Peyer's patch (tissue), 4 donors: ENCODE results near the gene ANKS1A. TPM values are rescaled to one million over a fixed set of nuclear protein-coding genes. Genes with fewer than 3 reads are reported as not detected.
"Not testable (repeated sequence)": the region's sequence is repeated elsewhere in the genome, so short reads cannot be mapped to it uniquely, and the experiment has no call there.

Source experiments
- DNase-seq, 3 donors: peaks; one replicate each; pipeline ENCODE4 v3.0.0-alpha.2; 2017 to 2019
- H3K27ac ChIP-seq, 4 donors: fragments of 200-600 bp; sonication (generic); one replicate each; pipeline ENCODE4 v1.5.1; 2016 to 2019
- H3K27me3 ChIP-seq, 2 donors: fragments of 200-600 bp; sonication (generic); one replicate each; pipeline ENCODE4 v1.5.1; 2019
- H3K36me3 ChIP-seq, 3 donors: fragments of 200-600 bp; sonication (generic); one replicate each; pipeline ENCODE4 v1.5.1; 2016 to 2019
- H3K4me1 ChIP-seq, 4 donors: fragments of 200-600 bp; sonication (generic); one replicate each; pipeline ENCODE4 v1.5.1; 2016 to 2019
- H3K4me3 ChIP-seq, 4 donors: fragments of 200-600 bp; sonication (generic); 1 replicate in 3 of 4; 2 replicates in 1 of 4; pipeline ENCODE4 v1.5.1; 2016 to 2019; ENCODE audit warnings: mild to moderate bottlenecking in 1 of 4
- H3K9me3 ChIP-seq, 4 donors: fragments of 200-600 bp; sonication (generic); one replicate each; pipeline ENCODE4 v1.5.1; 2016 to 2019; ENCODE audit warnings: mild to moderate bottlenecking in 1 of 4
- POLR2A ChIP-seq, 2 donors: fragments of 450-650 bp; IDR thresholded peaks; one replicate each; pipeline ENCODE4 v1.5.1; 2017; ENCODE audit warnings: antibody characterized with exemption in 2 of 2, mild to moderate bottlenecking in 2 of 2, moderate library complexity in 2 of 2
- total RNA-seq, 4 donors: library from RNA; depleted of rRNA; stranded (reverse); fragments of >200 nt; gene quantifications; one replicate each; pipeline ENCODE4 v1.1.0, GENCODE V29; 2016
- TF ChIP-seq, protein P1 (sequence below), 6 experiments: fragments of 450-650 bp in 4 of 6; fragments of 200-600 bp in 2 of 6; sonication (generic) in 1 of 6; IDR thresholded peaks; one replicate each; pipeline ENCODE4 v1.5.1; 2017 to 2019; ENCODE audit warnings: antibody characterized with exemption in 6 of 6, mild to moderate bottlenecking in 3 of 6, moderate library complexity in 1 of 6

The ANKS1A gene
- total RNA-seq, result 10 to 100 TPM; 24.3 to 42.1 (median 31.9) TPM

- peak within 1 kb of the TSS; percentile 83 to 98 (median 88) for H3K4me3 ChIP-seq
- no peaks in the 10 kb centered on the region for H3K36me3 ChIP-seq
- TF ChIP-seq, protein P1, sequence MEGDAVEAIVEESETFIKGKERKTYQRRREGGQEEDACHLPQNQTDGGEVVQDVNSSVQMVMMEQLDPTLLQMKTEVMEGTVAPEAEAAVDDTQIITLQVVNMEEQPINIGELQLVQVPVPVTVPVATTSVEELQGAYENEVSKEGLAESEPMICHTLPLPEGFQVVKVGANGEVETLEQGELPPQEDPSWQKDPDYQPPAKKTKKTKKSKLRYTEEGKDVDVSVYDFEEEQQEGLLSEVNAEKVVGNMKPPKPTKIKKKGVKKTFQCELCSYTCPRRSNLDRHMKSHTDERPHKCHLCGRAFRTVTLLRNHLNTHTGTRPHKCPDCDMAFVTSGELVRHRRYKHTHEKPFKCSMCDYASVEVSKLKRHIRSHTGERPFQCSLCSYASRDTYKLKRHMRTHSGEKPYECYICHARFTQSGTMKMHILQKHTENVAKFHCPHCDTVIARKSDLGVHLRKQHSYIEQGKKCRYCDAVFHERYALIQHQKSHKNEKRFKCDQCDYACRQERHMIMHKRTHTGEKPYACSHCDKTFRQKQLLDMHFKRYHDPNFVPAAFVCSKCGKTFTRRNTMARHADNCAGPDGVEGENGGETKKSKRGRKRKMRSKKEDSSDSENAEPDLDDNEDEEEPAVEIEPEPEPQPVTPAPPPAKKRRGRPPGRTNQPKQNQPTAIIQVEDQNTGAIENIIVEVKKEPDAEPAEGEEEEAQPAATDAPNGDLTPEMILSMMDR (IDR thresholded peaks at IDR 0.05), result no peak
- TF ChIP-seq POLR2A (IDR thresholded peaks at IDR 0.05), result peak; percentile 85 to 96
- peaks cover 0 to 31% (median 8%) of the 10 kb centered on the region in 4 donors for H3K4me1 ChIP-seq
- H3K9me3 ChIP-seq, result no peaks in the 10 kb centered on the region
- peak; percentile 88 to 95 (median 95) for DNase-seq
- no peaks in the 10 kb centered on the region for H3K27me3 ChIP-seq
- peak within 1 kb of the TSS; percentile 87 to 92 (median 92) for H3K27ac ChIP-seq
Observed at GRCh38 chr6:34888874-34889555, at the start of gene ANKS1A. Gene ANKS1A (plus strand): TSS chr6:34889255. CDS start chr6:34889403, 148 bp downstream.

- TF ChIP-seq, protein P1 (IDR thresholded peaks at IDR 0.05), result no peak
- no peak for TF ChIP-seq POLR2A (IDR thresholded peaks at IDR 0.05)
- no peak for DNase-seq
- Histone ChIP-seq H3K9me3 (no peaks in the 10 kb centered on the region), H3K4me3 (no peak overlapping the region), H3K27ac (no peak overlapping the region), H3K27me3 (no peaks in the 10 kb centered on the region), H3K4me1 (no peaks in the 10 kb centered on the region), H3K36me3 (peaks cover 0 to 25% (median 0%) of the 10 kb centered on the region in 3 donors)
Observed at GRCh38 chr6:34839666-34840352, 49.2 kb upstream of the ANKS1A start.

- DNase-seq, result not testable (repeated sequence)
Observed at GRCh38 chr6:34849066-34849465, 40.0 kb upstream of the ANKS1A start.

DNA sequence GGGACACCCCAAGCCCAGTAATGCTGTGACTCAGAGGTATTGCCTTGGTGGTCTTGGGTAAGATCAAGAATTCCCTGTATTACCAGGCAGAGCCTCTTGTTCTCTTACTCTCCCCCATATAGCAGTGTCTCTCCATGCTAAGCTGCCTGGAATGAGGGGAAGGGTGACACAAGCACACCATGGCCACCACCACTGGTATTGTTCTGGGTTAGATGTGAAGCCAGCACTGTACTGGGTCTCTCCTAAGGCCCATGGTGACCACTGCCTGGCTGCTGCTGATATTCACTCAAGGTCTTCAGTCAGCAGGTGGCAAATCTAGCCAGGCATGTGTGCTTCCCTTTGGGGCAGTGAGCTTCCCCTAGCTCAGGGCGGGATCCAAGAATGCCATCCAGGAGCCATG, 37.7 kb upstream of the ANKS1A start:
- TF ChIP-seq, protein P1 (IDR thresholded peaks at IDR 0.05), result no peak
- TF ChIP-seq POLR2A (IDR thresholded peaks at IDR 0.05), result no peak
- Histone ChIP-seq H3K27ac (no peak overlapping the region), H3K36me3 (peaks cover 0 to 26% (median 0%) of the 10 kb centered on the region in 3 donors), H3K4me1 (no peaks in the 10 kb centered on the region), H3K9me3 (no peaks in the 10 kb centered on the region), H3K4me3 (no peak overlapping the region), H3K27me3 (no peaks in the 10 kb centered on the region)
- DNase-seq, result no peak

More at GRCh38 chr6:34849066-34849465, 40.0 kb upstream of the ANKS1A start:
- H3K27me3 ChIP-seq, H3K9me3 ChIP-seq, H3K27ac ChIP-seq, H3K4me3 ChIP-seq, H3K4me1 ChIP-seq: not testable (repeated sequence)
- peaks cover 0 to 17% (median 0%) of the 10 kb centered on the region in 3 donors for H3K36me3 ChIP-seq

GRCh38 chr6:34852406-34853085, 36.5 kb upstream of the ANKS1A start:
- Histone ChIP-seq H3K27me3 (no peaks in the 10 kb centered on the region), H3K27ac (no peak overlapping the region), H3K4me3 (no peak overlapping the region), H3K36me3 (peaks cover 0 to 38% (median 0%) of the 10 kb centered on the region in 3 donors), H3K4me1 (no peaks in the 10 kb centered on the region), H3K9me3 (no peaks in the 10 kb centered on the region)
- no peak for DNase-seq
- TF ChIP-seq POLR2A (IDR thresholded peaks at IDR 0.05), result no peak
- TF ChIP-seq, protein P1 (IDR thresholded peaks at IDR 0.05), result no peak
